Panc1 (cell line): ENCODE results near the gene NELL2. TPM values are rescaled to one million over a fixed set of nuclear protein-coding genes. Genes with fewer than 3 reads are reported as not detected.

Experiments used
- ATAC-seq: fragments of 200-7000 bp; cut with Tn5 transposase; 2 replicates; pipeline ENCODE4 v1.9.1; 2020; ENCODE audit warnings: mild to moderate bottlenecking, moderate library complexity
- BruUV-seq: library from RNA; stranded (reverse); fragments of 400-500 nt; replicated peaks from 2 replicates; lab custom pipeline; 2021; lab: Mats Ljungman, UMichigan
- CTCF ChIA-PET: fragments of 300-600 bp; sonication (Branson Sonifier 250); formaldehyde crosslinking; loops from one replicate; lab custom pipeline; 2022; ENCODE audit warnings: antibody characterized with exemption; lab: Charles Lee
- POLR2A ChIA-PET: fragments of 300-600 bp; sonication (Branson Sonifier 250); formaldehyde crosslinking; loops from one replicate; lab custom pipeline; 2022; ENCODE audit warnings: antibody characterized with exemption; lab: Charles Lee
- DNase-seq: peaks from one replicate; pipeline ENCODE4 v3.0.0-alpha.2; 2010; ENCODE audit warnings: low read depth, low spot score
- H3K27ac ChIP-seq: 2 replicates; pipeline ENCODE4 v1.5.1; 2011; ENCODE audit warnings: mild to moderate bottlenecking, low read length, inconsistent platforms
- H3K27me3 ChIP-seq: fragments of 200-500 bp; sonication (Bioruptor generic); 2 replicates; pipeline ENCODE4 v1.6.0; 2014; ENCODE audit warnings: low read length, inconsistent platforms; ENCODE audit not compliant: control insufficient read depth, insufficient read depth
- H3K36me3 ChIP-seq: fragments of 200-500 bp; sonication (Bioruptor generic); 2 replicates; pipeline ENCODE4 v1.5.1; 2014; ENCODE audit warnings: inconsistent platforms, mild to moderate bottlenecking, low read length, moderate library complexity; ENCODE audit not compliant: control insufficient read depth, insufficient read depth
- H3K4me1 ChIP-seq: 2 replicates; pipeline ENCODE4 v1.5.1; 2011; ENCODE audit warnings: inconsistent platforms, mild to moderate bottlenecking, low read length, moderate library complexity; ENCODE audit not compliant: control insufficient read depth, insufficient read depth
- H3K4me3 ChIP-seq, 2 experiments: 2 replicates each; pipeline ENCODE4 v1.5.1; 2011 to 2012; ENCODE audit warnings: low read depth in 2 of 2, low read length in 2 of 2, mild to moderate bottlenecking in 2 of 2, inconsistent platforms in 1 of 2, moderate library complexity in 1 of 2
- H3K9me3 ChIP-seq: fragments of 200-500 bp; sonication (Bioruptor generic); 2 replicates; pipeline ENCODE4 v1.5.1; 2014; ENCODE audit warnings: low read depth, mild to moderate bottlenecking, inconsistent platforms, low read length, moderate library complexity; ENCODE audit not compliant: control insufficient read depth, insufficient read depth
- POLR2AphosphoS5 ChIP-seq: IDR thresholded peaks from 2 replicates; pipeline ENCODE4 v1.6.1; 2012; ENCODE audit warnings: mild to moderate bottlenecking, low read depth, low read length, moderate library complexity
- SIN3A ChIP-seq: IDR thresholded peaks from 2 replicates; pipeline ENCODE4 v1.6.1; 2012; ENCODE audit warnings: low read depth, mild to moderate bottlenecking, low read length, moderate library complexity, borderline replicate concordance; ENCODE audit not compliant: insufficient read depth
- TCF7L2 ChIP-seq: IDR thresholded peaks from 2 replicates; pipeline ENCODE4 v1.6.1; 2011; ENCODE audit warnings: mild to moderate bottlenecking, low read depth, low read length, inconsistent platforms
- in situ Hi-C: cut with HindIII; loops from 2 replicates; pipeline ENCODE4 v1.10.0; 2016; ENCODE audit warnings: low sequenced_read_pairs, low pct_unique_long_range_greater_than_20kb
- intact Hi-C: fragments of 100-400 bp; cut with micrococcal nuclease; formaldehyde crosslinking; loops from one replicate; pipeline ENCODE4 v1.10.0; 2022; ENCODE audit not compliant: unreplicated experiment
- total RNA-seq: library from RNA; stranded (reverse); gene quantifications from one replicate; pipeline ENCODE4 v1.2.1, GENCODE V29; 2021; ENCODE audit not compliant: unreplicated experiment
- TF ChIP-seq, protein P1 (sequence below): fragments of 450-650 bp; IDR thresholded peaks from 2 replicates; pipeline ENCODE4 v1.5.1; 2017; ENCODE audit warnings: mild to moderate bottlenecking
- TF ChIP-seq, protein P2 (sequence below), 2 experiments: IDR thresholded peaks; 2 replicates each; pipeline ENCODE4 v1.6.1; 2011 to 2012; ENCODE audit warnings: low read depth in 2 of 2, control low read depth in 1 of 2, low read length in 1 of 2, mild to moderate bottlenecking in 1 of 2, moderate library complexity in 1 of 2; ENCODE audit not compliant: insufficient read depth in 1 of 2

Gene NELL2
- total RNA-seq, 1 experiment from 2014 or later: 0.28 TPM

DNA sequence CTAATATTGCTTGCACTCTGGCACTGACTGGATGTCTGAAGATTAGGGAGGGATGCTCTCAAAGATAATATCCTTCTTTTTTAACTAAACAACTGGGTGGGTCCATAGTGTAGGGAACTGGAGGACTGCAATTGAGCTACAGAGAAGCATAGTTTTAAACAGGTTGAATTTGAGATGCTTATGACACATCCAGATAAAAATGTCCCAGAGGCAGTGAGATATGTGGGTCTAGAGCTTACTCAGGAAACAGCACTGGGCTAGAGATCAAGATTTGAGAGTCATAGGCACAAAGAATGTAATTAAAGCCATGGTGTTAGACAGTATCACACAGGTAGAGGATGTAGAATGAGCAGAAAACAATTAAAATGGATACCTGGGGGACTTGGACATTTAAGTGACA, 198.4 kb downstream of the NELL2 start:
- CTCF ChIA-PET: no interaction called here

GRCh38 chr12:44674875-44675274, 201.2 kb downstream of the NELL2 start:
- H3K9me3 ChIP-seq: no peaks in the 10 kb centered on the region
- ChIA-PET CTCF (no interaction called here), POLR2A (no interaction called here)
- no peak overlapping the region for H3K4me3 ChIP-seq
- intact Hi-C loops (no loop called here), in situ Hi-C loops (no loop called here)
- BruUV-seq: no TSS peak
- no peaks in the 10 kb centered on the region for H3K27me3 ChIP-seq
- H3K36me3 ChIP-seq: no peaks in the 10 kb centered on the region
- TF ChIP-seq POLR2AphosphoS5: no peak
- TF ChIP-seq, protein P1, sequence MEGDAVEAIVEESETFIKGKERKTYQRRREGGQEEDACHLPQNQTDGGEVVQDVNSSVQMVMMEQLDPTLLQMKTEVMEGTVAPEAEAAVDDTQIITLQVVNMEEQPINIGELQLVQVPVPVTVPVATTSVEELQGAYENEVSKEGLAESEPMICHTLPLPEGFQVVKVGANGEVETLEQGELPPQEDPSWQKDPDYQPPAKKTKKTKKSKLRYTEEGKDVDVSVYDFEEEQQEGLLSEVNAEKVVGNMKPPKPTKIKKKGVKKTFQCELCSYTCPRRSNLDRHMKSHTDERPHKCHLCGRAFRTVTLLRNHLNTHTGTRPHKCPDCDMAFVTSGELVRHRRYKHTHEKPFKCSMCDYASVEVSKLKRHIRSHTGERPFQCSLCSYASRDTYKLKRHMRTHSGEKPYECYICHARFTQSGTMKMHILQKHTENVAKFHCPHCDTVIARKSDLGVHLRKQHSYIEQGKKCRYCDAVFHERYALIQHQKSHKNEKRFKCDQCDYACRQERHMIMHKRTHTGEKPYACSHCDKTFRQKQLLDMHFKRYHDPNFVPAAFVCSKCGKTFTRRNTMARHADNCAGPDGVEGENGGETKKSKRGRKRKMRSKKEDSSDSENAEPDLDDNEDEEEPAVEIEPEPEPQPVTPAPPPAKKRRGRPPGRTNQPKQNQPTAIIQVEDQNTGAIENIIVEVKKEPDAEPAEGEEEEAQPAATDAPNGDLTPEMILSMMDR: no peak
- TF ChIP-seq, protein P2, sequence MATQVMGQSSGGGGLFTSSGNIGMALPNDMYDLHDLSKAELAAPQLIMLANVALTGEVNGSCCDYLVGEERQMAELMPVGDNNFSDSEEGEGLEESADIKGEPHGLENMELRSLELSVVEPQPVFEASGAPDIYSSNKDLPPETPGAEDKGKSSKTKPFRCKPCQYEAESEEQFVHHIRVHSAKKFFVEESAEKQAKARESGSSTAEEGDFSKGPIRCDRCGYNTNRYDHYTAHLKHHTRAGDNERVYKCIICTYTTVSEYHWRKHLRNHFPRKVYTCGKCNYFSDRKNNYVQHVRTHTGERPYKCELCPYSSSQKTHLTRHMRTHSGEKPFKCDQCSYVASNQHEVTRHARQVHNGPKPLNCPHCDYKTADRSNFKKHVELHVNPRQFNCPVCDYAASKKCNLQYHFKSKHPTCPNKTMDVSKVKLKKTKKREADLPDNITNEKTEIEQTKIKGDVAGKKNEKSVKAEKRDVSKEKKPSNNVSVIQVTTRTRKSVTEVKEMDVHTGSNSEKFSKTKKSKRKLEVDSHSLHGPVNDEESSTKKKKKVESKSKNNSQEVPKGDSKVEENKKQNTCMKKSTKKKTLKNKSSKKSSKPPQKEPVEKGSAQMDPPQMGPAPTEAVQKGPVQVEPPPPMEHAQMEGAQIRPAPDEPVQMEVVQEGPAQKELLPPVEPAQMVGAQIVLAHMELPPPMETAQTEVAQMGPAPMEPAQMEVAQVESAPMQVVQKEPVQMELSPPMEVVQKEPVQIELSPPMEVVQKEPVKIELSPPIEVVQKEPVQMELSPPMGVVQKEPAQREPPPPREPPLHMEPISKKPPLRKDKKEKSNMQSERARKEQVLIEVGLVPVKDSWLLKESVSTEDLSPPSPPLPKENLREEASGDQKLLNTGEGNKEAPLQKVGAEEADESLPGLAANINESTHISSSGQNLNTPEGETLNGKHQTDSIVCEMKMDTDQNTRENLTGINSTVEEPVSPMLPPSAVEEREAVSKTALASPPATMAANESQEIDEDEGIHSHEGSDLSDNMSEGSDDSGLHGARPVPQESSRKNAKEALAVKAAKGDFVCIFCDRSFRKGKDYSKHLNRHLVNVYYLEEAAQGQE (IDR thresholded peaks at IDR 0.05; ENCODE audit: insufficient read depth in 1 of 2, low read depth in 2 of 2, low read length in 1 of 2): no peak
- no peak for TF ChIP-seq SIN3A
- no peak for TF ChIP-seq TCF7L2
- no peak overlapping the region for H3K27ac ChIP-seq
- ATAC-seq: no peak
- DNase-seq: no peak
- no peaks in the 10 kb centered on the region for H3K4me1 ChIP-seq

More for the DNA sequence above, 198.4 kb downstream of the NELL2 start:
- Histone ChIP-seq H3K9me3 (no peaks in the 10 kb centered on the region), H3K4me1 (no peaks in the 10 kb centered on the region), H3K4me3 (no peak overlapping the region), H3K27ac (no peak overlapping the region), H3K27me3 (no peaks in the 10 kb centered on the region), H3K36me3 (no peaks in the 10 kb centered on the region)
- in situ Hi-C loops (no loop called here), intact Hi-C loops (no loop called here)
- DNase-seq: no peak
- no peak for ATAC-seq
- TF ChIP-seq SIN3A (no peak), TCF7L2 (no peak), POLR2AphosphoS5 (no peak)
- TF ChIP-seq, protein P2 (IDR thresholded peaks at IDR 0.05; ENCODE audit: insufficient read depth in 1 of 2, low read depth in 2 of 2, low read length in 1 of 2): no peak
- TF ChIP-seq, protein P1: no peak
- POLR2A ChIA-PET: no interaction called here
- BruUV-seq: no TSS peak
